ENCODE measurements around the gene KIF6.
"Not testable (repeated sequence)": the region's sequence is repeated elsewhere in the genome, so short reads cannot be mapped to it uniquely, and the experiment has no call there.

KIF6 gene

DNA sequence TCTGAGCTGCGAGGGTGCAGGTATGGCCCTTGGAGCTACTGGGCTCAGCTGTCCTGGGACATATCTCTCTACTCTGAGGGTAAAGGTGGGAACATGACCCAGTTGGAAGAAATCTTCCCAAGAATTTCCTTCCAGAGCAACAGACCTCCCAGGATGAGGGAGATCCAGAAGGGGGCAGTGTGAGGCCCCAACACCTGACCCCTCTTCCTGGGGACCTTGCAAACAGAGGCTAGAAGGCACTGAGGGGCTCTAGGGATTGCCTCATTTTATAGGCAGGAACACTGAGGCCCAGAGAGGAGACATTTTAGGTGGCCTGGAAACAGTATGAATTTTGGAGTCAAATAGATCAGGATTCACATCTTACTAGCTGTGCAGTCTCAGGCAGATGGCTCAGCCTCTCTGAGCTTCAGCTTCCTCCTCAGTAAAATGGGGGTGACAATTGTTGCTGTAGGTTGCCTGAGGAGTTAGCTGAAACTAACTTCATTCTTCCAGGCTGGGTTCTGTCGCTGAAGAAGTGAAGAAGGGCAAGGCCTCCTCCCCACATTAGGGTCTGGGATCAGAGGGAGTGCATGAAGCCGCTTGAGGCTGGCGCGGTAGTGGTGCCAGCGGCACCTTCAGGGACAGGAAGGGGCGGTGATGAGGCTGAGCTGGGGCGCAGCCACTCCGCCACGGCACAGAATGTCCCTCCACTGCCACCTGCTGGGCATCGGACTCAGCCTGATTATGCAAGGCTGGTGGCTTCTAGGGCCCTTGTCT is 422.4 kb downstream of the KIF6 start:
- peak; percentile 75 for DNase-seq

DNA sequence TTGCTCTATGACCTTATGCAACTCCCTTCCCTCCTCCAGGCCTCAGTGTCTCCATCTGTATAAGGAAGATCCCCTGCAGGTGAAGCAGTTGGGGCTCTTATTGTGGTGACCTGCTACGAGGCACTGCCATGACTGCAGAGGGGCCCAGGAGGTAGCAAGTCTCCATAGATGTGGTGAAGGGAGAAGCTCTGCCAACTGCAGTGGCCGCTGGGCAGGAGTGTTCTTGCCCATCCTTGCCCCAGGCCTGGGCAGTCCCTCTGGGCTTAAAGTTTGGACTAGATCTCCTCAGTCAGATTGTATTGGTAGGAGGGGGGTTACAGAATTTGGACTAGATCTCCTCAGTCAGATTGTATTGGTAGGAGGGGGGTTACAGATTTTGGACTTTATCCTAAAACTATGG is 423.2 kb downstream of the KIF6 start:
- DNase-seq = no peak

DNA sequence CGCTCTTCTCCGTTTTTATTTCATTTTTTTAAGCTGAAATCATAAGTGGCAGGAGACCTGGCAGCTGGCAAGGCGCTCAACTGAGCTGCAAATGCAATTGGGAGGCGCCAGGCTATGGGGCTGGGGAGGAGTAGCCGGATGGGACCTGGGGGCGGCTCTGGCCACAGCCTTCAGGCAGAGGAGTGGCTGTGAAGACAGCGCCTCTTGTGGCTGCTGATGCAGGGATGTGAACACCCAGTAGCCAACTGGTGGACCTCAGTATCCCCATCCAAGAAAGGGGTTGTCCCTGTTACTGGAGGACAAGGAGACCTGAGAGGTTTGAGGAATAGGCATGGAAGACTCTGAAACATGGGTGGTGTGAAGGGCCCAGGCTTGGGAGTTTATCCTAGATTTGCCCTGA is 423.6 kb downstream of the KIF6 start:
- no peak for DNase-seq

DNA sequence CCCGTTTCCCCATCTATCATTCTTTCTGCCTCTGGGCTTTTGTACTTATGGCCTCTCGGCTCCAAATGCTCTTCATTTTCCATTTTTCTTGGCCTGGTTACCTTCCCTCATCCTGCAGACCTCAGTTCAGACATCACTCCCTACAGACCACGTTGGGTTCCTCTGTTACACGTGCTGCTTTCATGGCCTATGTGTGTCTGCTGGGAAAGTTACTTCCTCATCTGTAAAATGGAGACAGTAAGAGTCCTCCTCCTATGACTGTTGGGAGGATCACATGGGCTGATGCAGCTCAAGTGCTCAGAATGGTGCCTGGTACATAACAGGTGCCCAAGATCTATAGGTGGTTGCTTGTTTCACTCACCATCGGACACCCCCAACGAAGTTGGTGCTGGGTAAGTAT is 424.5 kb downstream of the KIF6 start:
- no peak for DNase-seq

DNA sequence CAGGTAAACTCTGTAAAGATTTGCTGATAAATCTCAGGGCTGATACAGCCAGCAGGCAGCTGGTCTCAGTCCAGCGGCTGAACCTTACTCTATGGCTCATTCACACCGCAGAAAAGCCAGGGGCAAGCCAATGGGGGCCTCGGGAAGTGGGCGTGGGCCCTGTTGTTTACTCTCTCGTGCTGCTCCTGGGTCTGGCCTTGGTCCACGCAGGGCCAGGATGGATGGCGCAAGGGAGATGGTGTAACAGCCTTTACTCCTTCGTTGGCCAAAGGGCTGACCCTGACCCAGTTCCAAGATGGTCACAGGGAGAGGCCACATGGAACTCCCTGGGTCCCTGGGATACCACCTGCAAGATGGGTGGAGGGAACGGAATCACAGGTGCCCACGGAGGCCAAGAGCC is 427.1 kb downstream of the KIF6 start:
- no peak for DNase-seq

DNA sequence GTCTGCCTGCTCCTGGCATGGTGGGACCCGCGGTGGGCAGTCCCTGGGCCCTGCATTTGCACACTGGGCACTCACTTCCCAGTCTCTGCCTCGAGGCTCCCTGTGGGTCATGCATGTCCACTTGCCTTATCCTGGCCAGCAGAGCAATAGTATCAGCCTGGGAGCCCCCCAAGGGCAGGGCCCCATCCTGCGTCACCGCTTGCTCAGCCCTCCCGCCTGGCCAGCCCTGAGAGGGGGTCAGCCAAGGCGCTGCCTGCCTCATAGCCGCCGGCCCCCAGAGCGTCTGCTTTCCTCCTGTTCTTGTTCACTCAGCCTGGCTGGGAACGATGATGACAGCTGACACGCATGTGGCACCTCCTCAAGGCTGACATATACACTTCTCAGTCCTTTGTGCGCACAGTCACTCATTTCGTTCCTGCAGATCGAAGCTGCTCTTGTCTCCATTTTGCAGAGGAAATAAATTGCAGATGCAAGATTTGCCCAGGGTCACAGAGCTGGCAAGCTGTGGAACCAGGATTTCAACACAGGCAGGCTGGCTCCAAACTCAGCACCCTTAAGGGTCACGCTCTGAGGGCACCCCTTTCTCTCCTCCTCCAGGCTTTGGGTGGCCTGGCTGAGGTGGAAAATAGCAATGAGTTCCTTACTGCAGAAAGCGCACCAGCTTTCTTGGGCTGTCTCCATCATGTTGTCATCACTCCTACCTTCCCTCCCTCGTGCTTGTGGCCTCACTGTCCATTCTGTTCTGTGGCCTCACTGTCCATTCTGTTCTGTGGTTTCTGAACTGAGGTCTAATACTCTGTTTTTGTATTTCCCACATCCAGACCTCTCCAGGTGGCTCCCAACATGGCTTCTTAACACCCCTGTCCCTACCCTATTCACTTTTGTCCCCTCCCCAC is 428.2 kb downstream of the KIF6 start:
- DNase-seq = no peak

DNA sequence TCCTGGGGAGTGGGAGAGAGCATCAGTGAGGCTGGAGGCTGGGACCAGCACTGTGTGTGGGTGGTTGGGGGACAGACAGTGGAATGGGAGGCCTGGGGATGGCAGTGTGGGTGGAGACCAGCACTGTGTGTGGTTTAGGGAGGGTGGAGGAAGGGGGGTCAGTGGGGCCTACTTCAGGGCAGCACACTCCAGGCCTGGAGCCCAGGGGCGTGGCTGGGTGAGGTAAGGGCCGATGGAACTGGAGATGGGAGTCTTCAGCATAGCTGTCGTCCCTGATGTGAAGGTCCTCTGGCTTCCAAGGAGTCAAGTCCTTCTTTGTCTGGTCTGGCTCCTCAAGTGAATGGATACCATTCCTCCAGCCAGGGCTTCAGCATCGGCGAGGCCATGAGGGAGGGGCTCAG is 429.6 kb downstream of the KIF6 start:
- DNase-seq = no peak

DNA sequence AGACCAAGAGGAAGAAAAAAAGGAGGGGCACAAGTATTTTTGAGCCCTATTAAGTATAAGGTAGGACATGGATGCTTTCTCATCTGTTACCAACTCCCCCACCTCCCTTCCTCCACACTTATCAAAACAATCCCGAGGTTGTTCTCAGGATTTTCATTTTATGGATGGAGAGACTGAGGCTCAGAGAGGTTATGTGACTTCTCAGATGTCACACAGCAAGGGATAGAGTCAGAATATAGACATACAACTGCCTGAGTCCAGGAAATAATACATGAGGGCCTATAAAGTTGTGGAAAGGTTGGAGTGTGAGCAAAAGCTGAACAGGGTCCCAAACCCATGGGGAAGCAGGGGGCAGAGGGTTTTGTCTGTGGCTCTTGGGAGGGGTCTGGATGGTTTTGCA is 430.3 kb downstream of the KIF6 start:
- DNase-seq = no peak

DNA sequence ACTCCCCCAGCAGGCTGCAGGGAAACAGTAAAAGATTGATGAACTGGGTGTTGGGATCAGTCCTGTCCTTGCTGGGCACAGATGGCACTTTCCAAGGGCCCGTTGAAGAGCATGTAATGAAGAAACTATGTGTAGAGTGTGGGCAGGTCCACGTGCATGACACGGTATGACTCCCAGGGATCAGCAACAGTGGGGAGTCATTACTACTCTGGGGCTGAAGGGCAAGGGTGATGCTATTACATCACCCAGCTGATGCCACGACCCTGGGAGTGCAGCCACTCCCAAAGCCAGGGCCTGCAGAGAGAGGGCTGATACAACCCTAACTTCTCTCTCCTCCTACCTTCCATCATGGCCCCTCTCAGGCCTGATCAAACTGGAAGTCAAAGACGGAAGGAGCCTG is 431.1 kb downstream of the KIF6 start:
- DNase-seq = no peak

DNA sequence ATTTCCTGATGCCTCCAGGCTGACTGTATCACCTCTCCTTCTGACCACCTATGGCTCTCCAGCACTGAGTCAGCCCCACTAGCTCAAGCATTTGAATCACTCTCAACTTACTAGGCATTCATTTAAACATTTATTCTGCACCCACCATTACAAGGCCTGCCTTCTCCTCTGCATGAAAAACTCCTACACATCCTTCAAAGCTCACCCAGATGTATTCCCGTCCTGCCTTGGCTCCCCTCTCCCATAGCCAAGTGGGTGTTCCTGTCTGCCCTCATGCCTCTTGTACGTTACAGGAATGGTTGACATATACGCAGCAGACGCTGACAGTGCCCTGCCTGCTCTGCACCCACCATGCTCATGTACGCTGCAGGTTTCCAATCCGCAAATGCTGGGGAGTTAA is 432.6 kb downstream of the KIF6 start:
- DNase-seq = no peak

DNA sequence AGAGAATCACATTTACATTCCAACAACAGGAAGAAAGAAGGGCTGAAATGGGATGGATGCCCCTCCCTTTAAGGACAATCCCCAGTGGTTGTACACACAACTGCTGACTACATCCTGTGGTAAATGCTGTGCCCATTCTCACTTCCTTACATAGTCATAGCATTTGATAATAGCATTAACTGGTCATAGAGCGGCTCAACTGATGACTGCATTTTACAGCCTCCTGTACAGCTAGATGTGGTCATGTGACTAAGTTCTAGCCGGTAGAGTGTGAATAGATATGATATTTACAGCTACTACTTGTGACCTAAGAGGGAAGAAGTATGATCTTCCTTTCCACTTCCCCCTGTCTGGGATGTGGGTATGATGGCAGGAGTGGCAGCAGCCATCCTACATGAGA is 435.7 kb downstream of the KIF6 start:
- no peak for DNase-seq

DNA sequence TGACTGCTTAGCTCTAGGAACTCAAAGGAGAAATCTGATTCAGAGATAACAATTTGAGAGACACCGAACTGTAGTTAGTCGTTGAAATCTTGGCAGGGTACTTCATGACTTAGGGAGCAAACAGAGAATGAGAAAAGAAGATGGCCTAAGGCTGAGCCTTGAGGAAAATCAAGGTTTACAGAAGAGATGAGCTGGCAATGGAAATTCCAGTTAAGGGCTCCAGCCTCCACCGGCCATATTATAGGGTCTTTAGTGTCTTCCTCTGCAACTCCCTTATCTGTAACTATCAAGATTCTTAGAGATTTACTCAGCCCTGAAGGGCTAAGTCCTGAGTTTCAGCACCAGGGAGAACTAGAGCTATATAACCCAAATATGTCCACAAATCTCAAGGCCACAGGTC is 437.6 kb downstream of the KIF6 start:
- DNase-seq = no peak

DNA sequence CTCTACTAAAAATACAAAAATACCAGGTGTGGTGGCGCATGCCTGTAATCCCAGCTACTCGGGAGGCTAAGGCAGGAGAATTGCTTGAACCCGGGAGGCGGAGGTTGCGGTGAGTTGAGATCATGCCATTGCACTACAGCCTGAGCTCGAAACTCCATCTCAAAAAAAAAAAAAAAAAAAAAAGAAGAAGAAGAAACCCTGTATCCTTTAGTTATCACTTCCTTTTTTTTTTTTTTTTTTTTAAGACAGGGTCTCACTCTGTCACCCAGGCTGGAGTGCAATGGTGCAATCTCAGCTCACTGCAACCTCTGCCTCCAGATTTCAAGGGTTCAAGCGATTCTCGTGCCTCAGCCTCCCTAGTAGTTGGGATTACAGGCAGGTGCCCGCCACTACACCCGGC is 438.6 kb downstream of the KIF6 start:
- not testable (repeated sequence) for DNase-seq

DNA sequence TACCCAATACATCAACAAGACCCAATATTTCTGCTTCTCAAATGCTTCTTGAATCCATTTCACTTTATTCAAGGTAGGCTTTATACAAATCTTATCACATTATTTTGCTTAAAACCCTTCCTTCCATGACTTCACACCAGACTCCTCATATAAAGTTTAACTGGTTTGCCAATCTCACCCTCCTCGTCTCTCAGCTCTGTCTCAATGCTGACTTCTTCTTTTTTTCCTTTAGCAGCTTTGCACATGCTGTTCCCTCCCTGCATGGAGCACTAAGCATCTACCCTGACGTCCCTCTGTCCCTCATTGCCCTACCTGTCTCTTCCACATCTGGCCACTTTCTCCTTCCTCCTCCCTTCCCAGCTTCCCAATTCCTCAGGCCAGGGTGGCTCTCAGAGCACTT is 442.4 kb downstream of the KIF6 start:
- DNase-seq = no peak

DNA sequence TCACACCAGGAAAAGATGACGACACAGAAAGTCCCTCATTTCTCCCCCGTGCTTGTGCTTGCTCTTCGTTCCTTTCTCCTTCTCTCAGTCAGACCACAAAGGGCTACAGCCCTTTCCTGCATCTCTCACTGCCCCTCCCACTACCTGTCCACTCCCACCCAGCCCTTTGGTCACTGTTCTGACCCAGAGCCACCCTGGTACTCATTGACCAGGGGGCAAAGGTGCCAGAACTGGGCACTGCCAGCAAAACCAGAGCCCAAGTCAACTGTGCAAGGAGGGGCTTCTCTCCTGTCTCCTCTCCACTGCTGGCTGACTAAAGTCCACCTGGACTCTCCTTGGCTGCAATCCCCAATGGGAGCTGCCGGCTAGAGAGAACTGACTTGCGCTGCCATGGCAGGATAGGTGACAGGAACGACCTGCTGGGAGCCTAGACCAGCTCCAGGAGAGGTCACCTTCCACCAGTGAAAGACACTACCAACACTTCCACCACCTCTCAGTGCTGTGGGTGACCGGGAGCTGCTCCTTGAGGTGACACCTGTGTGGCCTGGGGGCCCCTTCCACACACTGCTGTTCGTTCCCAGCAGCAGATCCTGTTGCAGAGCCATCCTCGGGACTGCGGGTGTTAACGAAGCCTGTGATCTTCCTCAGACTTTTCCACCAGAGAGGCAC is 443.8 kb downstream of the KIF6 start:
- DNase-seq = no peak

DNA sequence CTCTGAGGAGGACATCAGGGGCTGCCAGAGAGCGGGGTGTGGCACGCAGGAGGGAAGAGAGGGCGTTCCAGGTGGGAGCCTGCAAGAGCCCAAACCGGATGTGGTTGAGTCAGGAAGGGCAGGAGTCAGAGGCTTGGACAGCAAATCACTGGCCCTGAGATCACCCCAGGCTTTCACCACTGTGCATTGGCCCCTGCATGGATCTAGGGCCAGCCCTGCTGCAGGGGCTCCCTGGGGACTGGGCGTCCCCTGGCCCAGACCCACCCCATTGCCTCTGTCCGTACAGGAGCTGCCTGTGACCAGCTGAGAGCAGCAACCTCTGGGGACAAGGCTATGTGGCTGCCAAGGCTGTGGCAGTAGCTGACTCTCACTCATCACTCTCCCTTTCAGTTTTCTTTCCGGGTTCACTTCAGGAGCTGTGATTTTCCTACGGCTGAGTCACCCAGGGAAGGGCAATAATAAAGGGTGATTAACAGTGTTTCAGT is 444.9 kb downstream of the KIF6 start:
- DNase-seq = no peak

Data from NCI-H774 (cell line).